ENCODE data around the gene REXO1.

DNA sequence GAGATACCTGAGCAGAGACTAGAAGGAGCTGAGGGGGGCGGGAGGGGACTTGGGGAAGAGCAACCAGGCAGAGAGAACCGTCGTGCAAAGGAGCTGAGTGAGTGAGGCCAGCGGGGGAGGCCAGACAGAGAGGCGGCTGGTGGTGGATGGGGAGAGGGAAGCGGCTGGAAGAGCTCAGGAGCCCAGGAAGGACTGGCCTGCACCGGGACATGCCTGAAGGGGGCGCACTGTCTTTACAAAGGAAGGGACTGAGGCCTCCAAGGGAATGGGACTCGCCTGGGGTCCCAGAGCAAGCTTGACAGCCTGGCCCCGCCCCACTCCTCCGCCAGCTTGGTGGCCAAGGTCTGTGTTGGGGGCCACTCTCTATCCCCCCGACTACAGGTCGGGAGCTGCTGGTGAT lies 80.0 kb downstream of the REXO1 start:
- TF ChIP-seq, protein P1, sequence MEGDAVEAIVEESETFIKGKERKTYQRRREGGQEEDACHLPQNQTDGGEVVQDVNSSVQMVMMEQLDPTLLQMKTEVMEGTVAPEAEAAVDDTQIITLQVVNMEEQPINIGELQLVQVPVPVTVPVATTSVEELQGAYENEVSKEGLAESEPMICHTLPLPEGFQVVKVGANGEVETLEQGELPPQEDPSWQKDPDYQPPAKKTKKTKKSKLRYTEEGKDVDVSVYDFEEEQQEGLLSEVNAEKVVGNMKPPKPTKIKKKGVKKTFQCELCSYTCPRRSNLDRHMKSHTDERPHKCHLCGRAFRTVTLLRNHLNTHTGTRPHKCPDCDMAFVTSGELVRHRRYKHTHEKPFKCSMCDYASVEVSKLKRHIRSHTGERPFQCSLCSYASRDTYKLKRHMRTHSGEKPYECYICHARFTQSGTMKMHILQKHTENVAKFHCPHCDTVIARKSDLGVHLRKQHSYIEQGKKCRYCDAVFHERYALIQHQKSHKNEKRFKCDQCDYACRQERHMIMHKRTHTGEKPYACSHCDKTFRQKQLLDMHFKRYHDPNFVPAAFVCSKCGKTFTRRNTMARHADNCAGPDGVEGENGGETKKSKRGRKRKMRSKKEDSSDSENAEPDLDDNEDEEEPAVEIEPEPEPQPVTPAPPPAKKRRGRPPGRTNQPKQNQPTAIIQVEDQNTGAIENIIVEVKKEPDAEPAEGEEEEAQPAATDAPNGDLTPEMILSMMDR (IDR thresholded peaks at IDR 0.05), result no peak
- TF ChIP-seq POLR2A (IDR thresholded peaks at IDR 0.05), result no peak
- TF ChIP-seq POLR2AphosphoS5 (IDR thresholded peaks at IDR 0.05), result no peak
- no peak for TF ChIP-seq EP300 (IDR thresholded peaks at IDR 0.05)
